GM23338 (cell line): ENCODE measurements around the gene KRT33B. TPM values are rescaled to one million over a fixed set of nuclear protein-coding genes. Genes with fewer than 3 reads are reported as not detected.

Experiments used
- ATAC-seq: fragments of 200-7000 bp; cut with Tn5 transposase; 3 replicates; pipeline ENCODE4 v1.9.1; 2020
- DNase-seq: peaks from one replicate; pipeline ENCODE4 v3.0.0-alpha.2; 2015; ENCODE audit warnings: low spot score
- H2AFZ ChIP-seq: fragments of 200-600 bp; sonication (generic); 2 replicates; pipeline ENCODE4 v1.8.0; 2016; ENCODE audit warnings: antibody characterized with exemption, mild to moderate bottlenecking, moderate library complexity
- H3F3A ChIP-seq: fragments of 200-600 bp; sonication (generic); replicated peaks from 2 replicates; pipeline ENCODE4 v1.8.0; 2017; ENCODE audit warnings: antibody characterized with exemption, mixed run types, low read depth
- H3K27ac ChIP-seq: fragments of 200-600 bp; sonication (generic); 2 replicates; pipeline ENCODE4 v1.6.1; 2016; ENCODE audit warnings: low read depth
- H3K27me3 ChIP-seq: fragments of 200-600 bp; sonication (generic); 2 replicates; pipeline ENCODE4 v1.8.0; 2016; ENCODE audit warnings: mild to moderate bottlenecking, mixed run types, moderate library complexity; ENCODE audit not compliant: insufficient read depth
- H3K36me3 ChIP-seq: fragments of 200-600 bp; sonication (generic); 2 replicates; pipeline ENCODE4 v1.8.0; 2016; ENCODE audit warnings: mild to moderate bottlenecking; ENCODE audit not compliant: insufficient read depth
- H3K4me1 ChIP-seq: fragments of 200-600 bp; sonication (generic); 2 replicates; pipeline ENCODE4 v1.8.0; 2016; ENCODE audit warnings: mild to moderate bottlenecking, moderate library complexity; ENCODE audit not compliant: insufficient read depth
- H3K4me2 ChIP-seq: fragments of 200-600 bp; sonication (generic); 2 replicates; pipeline ENCODE4 v1.7.1; 2017; ENCODE audit warnings: mixed run types
- H3K4me3 ChIP-seq: fragments of 200-600 bp; sonication (generic); 2 replicates; pipeline ENCODE4 v1.6.1; 2016; ENCODE audit warnings: mixed run types
- H3K79me2 ChIP-seq: fragments of 200-600 bp; sonication (generic); replicated peaks from 2 replicates; pipeline ENCODE4 v1.8.0; 2017; ENCODE audit warnings: mild to moderate bottlenecking; ENCODE audit not compliant: insufficient read depth
- H3K9me2 ChIP-seq: fragments of 200-600 bp; sonication (generic); 2 replicates; pipeline ENCODE4 v1.8.0; 2017; ENCODE audit not compliant: insufficient read depth
- H4K20me1 ChIP-seq: fragments of 200-600 bp; sonication (generic); replicated peaks from 2 replicates; pipeline ENCODE4 v1.8.0; 2017; ENCODE audit warnings: mild to moderate bottlenecking; ENCODE audit not compliant: insufficient read depth
- H3K27ac Mint-ChIP-seq: 2 replicates; pipeline ENCODE4 v1.8.0; 2020; ENCODE audit warnings: inconsistent platforms, mild to moderate bottlenecking, moderate library complexity, mixed read lengths
- H3K27me3 Mint-ChIP-seq: 3 replicates; pipeline ENCODE4 v1.8.0; 2022; ENCODE audit warnings: low read depth, mild to moderate bottlenecking, moderate library complexity, mixed read lengths, inconsistent platforms; ENCODE audit not compliant: insufficient read depth, poor library complexity
- H3K36me3 Mint-ChIP-seq: 3 replicates; pipeline ENCODE4 v1.8.0; 2021; ENCODE audit warnings: low read depth, mild to moderate bottlenecking, inconsistent platforms, moderate library complexity, mixed read lengths
- H3K4me1 Mint-ChIP-seq: 3 replicates; pipeline ENCODE4 v1.8.0; 2020; ENCODE audit warnings: mild to moderate bottlenecking, inconsistent platforms, mixed read lengths
- H3K4me3 Mint-ChIP-seq: 3 replicates; pipeline ENCODE4 v1.8.0; 2021; ENCODE audit warnings: moderate library complexity, mild to moderate bottlenecking, inconsistent platforms, mixed read lengths
- H3K9me3 Mint-ChIP-seq: 3 replicates; pipeline ENCODE4 v1.8.0; 2020; ENCODE audit warnings: moderate library complexity, mild to moderate bottlenecking, inconsistent platforms, mixed read lengths
- CREB1 ChIP-seq: fragments of 250-450 bp; sonication (Bioruptor Pico); IDR thresholded peaks from 2 replicates; pipeline ENCODE4 v1.5.0; 2020; ENCODE audit warnings: low read depth, mild to moderate bottlenecking, moderate library complexity
- CTCF ChIP-seq, 2 experiments: fragments of 200-600 bp in 1 of 2; sonication (generic) in 1 of 2; conservative IDR thresholded peaks; 2 replicates each; pipeline versions ENCODE4 v1.5.1 to v1.6.1; 2016 to 2017; ENCODE audit warnings: antibody characterized with exemption in 2 of 2, low read depth in 2 of 2, mild to moderate bottlenecking in 2 of 2, moderate library complexity in 1 of 2
- ETS1 ChIP-seq: IDR thresholded peaks from 2 replicates; pipeline ENCODE4 v1.6.1; 2016; ENCODE audit warnings: antibody characterized with exemption
- EZH2 ChIP-seq: fragments of 200-600 bp; sonication (generic); IDR thresholded peaks from one replicate; pipeline ENCODE4 v1.8.0; 2017; ENCODE audit warnings: antibody characterized with exemption, mild to moderate bottlenecking, low read depth; ENCODE audit not compliant: unreplicated experiment
- EZH2phosphoT487 ChIP-seq: fragments of 200-600 bp; sonication (generic); IDR thresholded peaks from one replicate; pipeline ENCODE4 v1.8.1; 2018; ENCODE audit warnings: antibody characterized with exemption; ENCODE audit not compliant: unreplicated experiment
- JUNB ChIP-seq: IDR thresholded peaks from one replicate; pipeline ENCODE4 v1.6.1; 2016; ENCODE audit warnings: antibody characterized with exemption; ENCODE audit not compliant: unreplicated experiment
- NANOG ChIP-seq: IDR thresholded peaks from 2 replicates; pipeline ENCODE4 v1.6.1; 2016; ENCODE audit warnings: antibody characterized with exemption, borderline replicate concordance
- POLR2AphosphoS5 ChIP-seq: IDR thresholded peaks from 2 replicates; pipeline ENCODE4 v1.6.1; 2016; ENCODE audit warnings: antibody characterized with exemption, low read depth
- REST ChIP-seq: IDR thresholded peaks from one replicate; pipeline ENCODE4 v1.6.1; 2018; ENCODE audit warnings: antibody characterized with exemption; ENCODE audit not compliant: unreplicated experiment
- STAT1 ChIP-seq: IDR thresholded peaks from one replicate; pipeline ENCODE4 v1.6.1; 2016; ENCODE audit warnings: antibody characterized with exemption; ENCODE audit not compliant: unreplicated experiment
- ZNF114 ChIP-seq: fragments of 250-450 bp; sonication (Bioruptor Pico); IDR thresholded peaks from 2 replicates; pipeline ENCODE4 v1.5.0; 2020; ENCODE audit warnings: mild to moderate bottlenecking, moderate library complexity
- ZNF331 ChIP-seq: fragments of 250-450 bp; sonication (Bioruptor Pico); IDR thresholded peaks from 2 replicates; pipeline ENCODE4 v1.5.0; 2020; ENCODE audit warnings: low read depth, mild to moderate bottlenecking, moderate library complexity
- ZNF462 ChIP-seq: fragments of 250-450 bp; sonication (Bioruptor Pico); IDR thresholded peaks from 2 replicates; pipeline ENCODE4 v1.5.0; 2020; ENCODE audit warnings: mild to moderate bottlenecking, moderate library complexity
- polyA plus RNA-seq: library from polyadenylated mRNA; unstranded; fragments of >200 nt; fragmentation: Nextera tagmentation; extraction: Ambion mirVana; gene quantifications from 2 replicates; pipeline ENCODE4 v1.2.1, GENCODE V29; 2016
- total RNA-seq: library from RNA; depleted of rRNA; stranded (reverse); fragments of >200 nt; shearing (Covaris generic); gene quantifications from 2 replicates; pipeline ENCODE4 v1.2.3, GENCODE V29; 2014

The KRT33B gene
- total and polyA plus RNA-seq, 2 experiments from 2014 or later = not detected

- no peaks in the 10 kb centered on the region for H3K4me1 Mint-ChIP-seq
- Histone ChIP-seq H3K27me3 (no peaks in the 10 kb centered on the region), H2AFZ (no peak overlapping the region), H4K20me1 (no peaks in the 10 kb centered on the region), H3K27ac (no peak overlapping the region), H3K36me3 (no peaks in the 10 kb centered on the region), H3K4me3 (no peak overlapping the region), H3K4me2 (no peak overlapping the region), H3K4me1 (no peaks in the 10 kb centered on the region), H3K9me2 (no peaks in the 10 kb centered on the region), H3K79me2 (no peaks in the 10 kb centered on the region), H3F3A (no peaks in the 10 kb centered on the region)
- H3K4me3 Mint-ChIP-seq = no peak overlapping the region
- ATAC-seq (no peak), DNase-seq (no peak)
- H3K27ac Mint-ChIP-seq = no peak overlapping the region
- H3K36me3 Mint-ChIP-seq = no peaks in the 10 kb centered on the region
- H3K9me3 Mint-ChIP-seq = no peaks in the 10 kb centered on the region
- TF ChIP-seq EZH2 = no peak
- no peak for TF ChIP-seq ZNF331 (CRISPR knock-in tag)
- TF ChIP-seq EZH2phosphoT487 = no peak
- TF ChIP-seq JUNB = no peak
- no peak for TF ChIP-seq REST
- TF ChIP-seq ZNF114 (CRISPR knock-in tag) = no peak
- TF ChIP-seq CTCF (conservative IDR thresholded peaks at IDR 0.05; ENCODE audit: low read depth in 2 of 2) = no peak
- no peak for TF ChIP-seq POLR2AphosphoS5
- TF ChIP-seq NANOG = no peak
- TF ChIP-seq CREB1 (CRISPR knock-in tag) = no peak
- no peak for TF ChIP-seq ZNF462 (CRISPR knock-in tag)
- no peak for TF ChIP-seq ETS1
- TF ChIP-seq STAT1 = no peak
- H3K27me3 Mint-ChIP-seq = peaks cover 2% of the 10 kb centered on the region
These were observed 33.9 kb upstream of the KRT33B start for GRCh38 chr17:41403404-41404023.
